Measurements from ENCODE around the gene TNIP2.

DNA sequence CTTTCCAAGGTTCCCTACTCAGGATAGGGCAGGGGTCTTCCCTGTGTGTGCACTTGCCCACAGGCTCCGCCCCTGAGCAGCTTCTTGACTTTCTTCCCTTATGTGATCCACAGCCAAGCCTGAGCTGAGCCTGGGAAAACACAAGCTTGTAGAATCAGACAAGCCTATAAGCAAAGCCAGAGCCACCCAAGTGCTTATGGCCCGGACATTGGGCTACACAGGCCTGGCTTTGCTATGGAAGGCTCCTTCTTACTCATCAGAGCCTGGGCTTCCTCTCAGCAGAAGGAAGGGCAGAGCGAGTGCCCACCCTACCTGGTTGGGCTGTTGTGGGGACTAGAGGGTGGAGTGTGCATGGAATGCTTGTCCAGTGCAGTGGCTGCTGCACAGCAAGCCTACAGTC is 1.3 kb upstream of the TNIP2 start:
- TF ChIP-seq EZH2 (IDR thresholded peaks at IDR 0.05; ENCODE audit: insufficient read depth, poor library complexity, severe bottlenecking) (no peak), EZH2phosphoT487 (IDR thresholded peaks at IDR 0.05; ENCODE audit: insufficient read depth, low read depth) (no peak)
